HG03097 (cell line): ENCODE results near the gene CERS5.

Source experiments
- ATAC-seq: cut with Tn5 transposase; IDR thresholded peaks from one replicate; pipeline ENCODE4 v1.9.1; 2021; ENCODE audit not compliant: unreplicated experiment, low FRiP score

The CERS5 gene

DNA sequence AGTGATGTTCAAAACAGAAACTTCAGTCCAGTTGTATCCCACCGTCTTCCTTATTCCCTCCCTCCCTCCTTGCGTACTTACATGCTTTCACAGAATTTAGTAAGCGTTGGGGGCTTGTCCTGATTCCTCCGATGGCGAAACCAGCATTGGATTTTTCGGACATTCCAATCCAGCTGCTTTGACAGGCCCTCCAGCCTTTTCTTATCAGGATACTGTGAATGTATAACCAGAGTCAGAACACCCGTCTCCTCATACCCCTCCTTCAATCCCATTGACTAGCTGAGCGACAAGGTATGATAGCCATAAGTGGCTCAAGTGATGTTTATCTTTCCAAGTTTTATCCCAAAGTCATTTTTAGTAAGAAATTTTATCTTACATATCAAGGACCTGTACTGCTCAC, 24.2 kb downstream of the CERS5 start:
- ATAC-seq = no peak

DNA sequence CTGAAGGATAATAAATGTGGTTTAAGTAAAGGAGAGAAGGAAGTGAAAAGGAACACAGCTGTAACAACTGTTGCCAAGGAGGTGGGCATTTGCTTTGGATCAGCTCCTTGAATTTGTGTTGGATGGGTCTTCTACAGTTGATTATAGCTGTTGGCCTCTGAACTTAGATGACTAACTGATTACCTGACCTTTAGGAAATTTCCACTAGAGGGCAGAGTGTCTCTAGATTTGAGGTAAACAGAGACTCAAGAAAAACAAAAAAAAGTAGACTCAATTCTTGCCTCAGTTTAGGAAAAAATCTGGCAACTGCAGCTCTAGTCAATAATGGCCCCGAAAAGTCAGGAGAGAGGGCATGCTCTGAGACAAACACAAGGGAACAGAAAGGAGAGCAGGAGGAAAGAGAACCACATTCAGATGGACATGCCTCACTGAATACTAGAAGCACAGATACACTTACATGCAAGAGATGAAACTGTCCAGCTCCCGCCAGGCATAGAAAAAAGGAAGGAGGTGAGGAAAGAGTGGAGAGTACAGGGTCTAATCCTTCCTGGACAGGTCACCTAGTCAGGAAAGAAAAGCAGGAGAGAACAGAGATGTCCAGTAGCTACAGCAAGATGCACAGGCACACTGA, 34.5 kb downstream of the CERS5 start:
- ATAC-seq = no peak

DNA sequence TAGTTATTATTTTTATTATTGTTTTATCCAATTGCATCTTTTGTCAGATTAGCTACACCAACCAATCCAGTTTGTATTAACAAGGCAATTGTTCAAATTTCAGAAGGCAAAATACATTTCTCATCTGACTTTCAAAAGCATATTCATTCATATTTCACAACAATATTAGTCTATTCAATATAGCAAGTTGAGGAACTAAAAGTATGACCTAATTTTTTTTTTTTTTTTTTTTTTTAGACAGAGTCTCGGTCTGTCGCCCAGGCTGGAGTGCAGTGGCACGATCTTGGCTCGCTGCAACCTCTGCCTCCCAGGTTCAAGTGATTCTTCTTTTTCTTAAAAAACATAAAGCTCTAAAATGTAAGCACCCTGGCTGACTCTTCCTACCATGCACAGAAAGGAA, 37.9 kb downstream of the CERS5 start:
- ATAC-seq = no peak

DNA sequence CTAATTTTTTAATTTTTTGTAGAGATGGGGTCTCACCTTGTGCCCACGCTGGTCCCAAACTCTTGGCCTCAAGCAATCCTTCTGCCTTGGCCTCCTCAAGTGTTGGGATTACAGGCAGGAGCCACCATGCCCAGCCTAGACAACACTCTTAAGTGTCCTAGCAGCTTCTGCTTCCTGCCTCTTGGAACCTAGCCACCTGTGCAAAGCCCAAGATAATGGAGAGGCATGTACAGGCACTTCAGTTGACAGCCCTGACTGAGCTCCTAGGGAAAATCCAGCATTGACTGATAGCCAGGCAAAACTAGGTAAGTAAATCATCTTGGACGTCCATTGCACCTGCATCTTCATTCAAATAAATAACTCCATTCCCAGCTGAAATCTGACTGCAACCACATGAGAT, 39.6 kb downstream of the CERS5 start:
- no peak for ATAC-seq

DNA sequence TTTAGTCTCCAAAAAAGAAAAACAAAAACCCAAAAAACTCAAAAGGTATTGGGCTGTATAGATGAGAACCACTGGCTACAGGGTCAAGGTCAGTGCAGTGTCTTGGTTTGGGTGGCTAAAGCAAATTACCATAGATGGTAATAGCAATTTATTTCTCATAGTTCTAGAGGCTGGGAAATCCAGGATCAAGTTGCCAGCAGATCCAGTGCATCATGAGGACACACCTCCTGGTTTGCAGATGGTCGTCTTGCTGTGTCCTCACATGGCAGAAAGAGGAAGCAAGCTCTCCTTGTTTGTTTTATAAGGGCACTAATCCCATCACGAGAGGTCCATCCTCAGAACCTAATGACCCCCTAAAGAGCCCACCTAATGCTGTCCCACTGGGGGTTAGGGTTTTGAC, 44.0 kb downstream of the CERS5 start:
- no peak for ATAC-seq

DNA sequence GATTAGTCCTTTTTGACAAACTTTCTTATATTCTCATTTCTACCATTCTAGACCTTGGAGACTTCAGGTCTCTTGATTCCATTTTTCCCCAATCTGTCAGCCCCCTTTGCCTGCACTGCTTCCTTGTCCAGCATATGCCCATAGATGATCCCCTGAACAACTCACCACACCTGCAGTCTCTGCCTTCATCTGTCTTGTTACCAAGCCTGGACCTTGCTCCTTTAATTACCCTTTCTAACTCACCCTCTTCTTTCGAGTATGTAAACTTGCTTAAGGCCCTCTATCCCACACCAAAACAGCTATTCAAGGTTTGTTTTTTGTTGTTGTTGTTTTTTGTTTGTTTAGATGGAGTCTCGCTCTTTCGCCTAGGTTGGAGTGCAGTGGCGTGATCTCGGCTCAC, 45.5 kb downstream of the CERS5 start:
- ATAC-seq = no peak

DNA sequence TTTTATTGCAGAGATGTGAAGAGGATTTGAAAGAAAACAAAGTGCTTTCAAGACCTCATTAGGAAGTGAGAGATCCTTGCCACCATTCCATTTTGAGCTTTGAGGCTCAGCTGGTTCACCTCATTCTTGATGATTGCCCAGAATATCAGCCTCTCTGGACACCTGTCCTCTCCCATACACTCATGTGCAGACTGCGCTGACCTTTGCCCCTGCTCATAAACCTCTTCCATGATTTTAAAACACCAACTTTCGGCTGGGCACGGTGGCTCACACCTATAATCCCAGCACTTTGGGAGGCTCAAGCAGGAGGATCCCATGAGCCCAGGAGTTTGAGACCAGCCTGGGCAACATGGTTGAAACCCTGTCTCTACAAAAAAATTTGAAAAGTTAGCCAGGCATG, 46.2 kb downstream of the CERS5 start:
- ATAC-seq = no peak

DNA sequence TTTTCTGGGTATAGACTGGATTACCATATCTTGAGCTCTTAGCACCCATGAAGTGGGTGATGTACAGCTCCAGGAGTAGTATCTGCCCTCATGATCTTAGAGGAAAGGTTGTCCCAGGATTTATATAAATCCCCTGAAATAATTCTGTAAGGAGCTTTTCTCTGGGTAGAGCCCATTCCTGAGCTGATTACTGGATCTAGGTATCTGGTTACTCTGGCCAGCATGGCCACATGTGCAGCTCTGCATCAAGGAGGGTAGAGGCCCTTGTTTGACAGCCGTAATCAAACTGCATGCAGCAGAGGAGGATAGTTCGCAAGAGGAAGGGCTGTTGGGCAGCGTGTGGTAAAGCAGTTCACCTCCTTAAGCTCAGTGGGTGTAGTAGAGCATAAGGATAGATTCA, 46.6 kb downstream of the CERS5 start:
- no peak for ATAC-seq

DNA sequence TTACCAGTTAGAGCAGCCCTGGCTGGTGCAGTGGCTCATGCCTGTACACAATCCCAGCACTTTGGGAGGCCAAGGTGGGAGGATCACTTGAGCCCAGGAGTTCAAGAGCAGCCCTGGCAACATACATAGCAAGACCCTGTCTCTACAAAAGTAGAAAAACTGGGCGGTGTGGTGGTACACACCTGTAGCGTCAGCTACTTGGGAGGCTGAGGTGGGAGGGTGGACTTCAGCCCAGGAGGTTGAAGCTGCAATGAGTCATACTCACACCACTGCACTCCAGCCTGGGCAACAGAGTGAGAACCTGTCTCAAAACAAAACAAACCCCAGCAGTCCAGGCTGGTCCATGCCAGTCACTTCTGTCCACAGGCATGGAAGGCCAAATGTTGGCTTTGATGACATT, 47.8 kb downstream of the CERS5 start:
- no peak for ATAC-seq

DNA sequence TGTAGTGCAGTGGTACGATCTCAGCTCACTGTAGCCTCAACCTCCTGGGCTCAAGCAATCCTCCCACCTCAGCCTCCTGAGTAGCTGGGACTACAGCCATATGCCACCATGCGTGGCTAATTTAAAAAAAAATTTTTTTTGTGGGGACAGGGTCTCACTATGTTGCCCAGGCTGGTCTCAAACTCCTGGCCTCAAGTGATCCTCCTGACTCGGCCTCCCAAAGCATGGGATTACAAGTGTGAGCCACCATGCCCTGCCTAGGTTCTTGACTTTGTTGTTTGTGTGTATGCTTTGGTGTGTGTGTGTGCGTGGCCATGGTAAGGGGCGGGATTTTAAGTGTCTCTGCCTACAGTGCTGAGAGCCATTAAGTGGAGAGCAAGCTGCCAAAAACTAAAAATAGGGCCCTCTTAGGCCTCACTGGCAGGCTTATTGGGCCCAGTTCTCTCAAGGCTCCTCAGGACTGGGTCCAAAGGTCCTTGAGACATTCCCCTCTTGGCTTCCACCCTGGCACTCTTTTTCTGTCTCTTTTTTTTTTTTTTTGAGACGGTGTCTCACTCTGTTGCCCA, 50.0 kb downstream of the CERS5 start:
- no peak for ATAC-seq

DNA sequence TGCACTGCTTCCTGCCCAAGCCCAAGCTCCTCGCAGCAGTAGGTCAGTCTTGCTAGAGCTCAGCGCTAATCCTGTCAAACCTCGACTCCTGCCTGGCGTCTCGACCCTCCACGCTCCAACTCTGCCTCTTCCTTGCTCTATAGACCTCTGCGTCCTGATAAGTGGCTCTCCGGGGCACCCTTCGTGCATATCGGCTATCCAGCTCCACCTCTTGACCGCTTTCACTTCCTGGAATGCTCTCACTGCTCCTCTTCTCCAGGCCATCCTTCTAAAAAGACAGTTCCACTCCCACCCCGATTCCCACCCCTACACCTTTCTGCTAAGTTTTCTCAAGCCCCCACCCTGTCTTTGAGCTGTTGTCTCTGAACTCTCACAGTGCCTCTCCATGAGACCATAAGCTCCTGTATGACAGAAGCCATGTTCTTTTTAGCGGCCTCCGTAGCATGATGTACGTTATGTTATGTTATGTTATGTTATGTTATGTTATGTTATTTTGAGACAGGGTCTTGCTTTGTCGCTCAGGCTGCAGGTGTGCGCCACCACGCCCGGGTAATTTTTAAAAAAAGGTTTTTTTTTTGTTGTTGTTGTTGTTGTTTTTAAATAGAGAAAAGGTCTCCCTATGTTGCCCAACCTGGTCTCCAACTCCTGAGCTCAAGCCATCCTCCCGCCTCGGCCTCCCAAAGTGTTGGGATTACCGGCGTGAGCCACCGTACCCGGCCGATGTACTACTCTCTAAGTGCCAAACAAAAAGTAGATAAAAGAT, 54.5 kb downstream of the CERS5 start:
- ATAC-seq = no peak

DNA sequence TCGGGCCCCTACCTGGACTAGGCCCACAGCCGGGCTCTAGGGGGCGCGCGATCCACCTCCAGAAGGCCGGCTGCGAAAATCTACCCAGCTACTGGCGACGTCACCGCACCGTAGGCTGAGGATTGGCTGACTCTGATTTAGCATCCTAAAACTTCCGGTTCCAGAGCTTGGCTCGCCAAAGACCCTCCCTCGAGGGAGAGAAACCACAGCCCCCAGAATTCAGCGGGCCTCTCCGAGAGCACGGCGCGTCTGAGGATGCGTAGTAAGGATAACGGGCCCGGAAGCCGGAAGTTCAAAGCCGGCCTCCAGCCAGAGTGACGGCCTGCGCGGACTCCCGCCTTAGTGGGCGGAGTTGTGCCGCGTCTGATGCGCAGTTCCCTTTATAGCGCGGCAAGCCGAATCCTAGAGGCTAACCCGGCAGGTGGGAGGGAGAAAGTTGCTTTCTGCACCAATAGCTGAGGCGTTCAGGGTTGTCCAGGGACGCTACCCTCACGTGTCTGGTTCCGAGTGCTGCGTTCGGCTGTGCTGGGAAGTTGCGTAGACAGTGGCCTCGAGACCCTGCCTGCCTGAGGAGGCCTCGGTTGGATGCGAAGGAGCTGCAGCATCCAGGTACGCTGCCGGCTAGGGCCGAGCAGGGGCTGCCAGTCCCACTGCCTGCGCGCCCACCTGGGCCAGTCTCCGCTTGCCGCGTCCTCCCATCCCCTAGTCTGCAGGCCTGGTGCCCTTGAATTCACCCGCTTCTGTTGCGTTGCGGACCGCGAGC, 55.3 kb downstream of the CERS5 start, which contains the start of gene COX14:
TSS of gene COX14 (plus strand) at position 544 of the 763 bp plus-strand sequence. CDS start 7,808 bp downstream, outside the sequence.
- ATAC-seq = peak; percentile 77

DNA sequence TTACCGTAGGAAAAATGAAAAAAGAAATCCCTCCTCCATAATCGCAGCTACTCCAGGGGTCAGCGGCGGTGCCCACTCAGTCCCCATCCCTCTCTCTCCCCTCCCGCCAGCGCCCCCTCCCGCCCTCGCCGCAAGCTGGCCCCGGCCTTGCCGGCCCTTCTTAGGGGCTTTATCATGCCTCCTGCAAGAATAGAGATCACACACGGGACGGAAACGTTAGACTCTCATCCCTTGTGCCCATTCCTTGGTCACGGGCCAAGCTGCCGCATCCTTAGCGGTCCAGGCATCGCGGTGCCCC, 55.8 kb downstream of the CERS5 start:
- ATAC-seq = peak; percentile 1

DNA sequence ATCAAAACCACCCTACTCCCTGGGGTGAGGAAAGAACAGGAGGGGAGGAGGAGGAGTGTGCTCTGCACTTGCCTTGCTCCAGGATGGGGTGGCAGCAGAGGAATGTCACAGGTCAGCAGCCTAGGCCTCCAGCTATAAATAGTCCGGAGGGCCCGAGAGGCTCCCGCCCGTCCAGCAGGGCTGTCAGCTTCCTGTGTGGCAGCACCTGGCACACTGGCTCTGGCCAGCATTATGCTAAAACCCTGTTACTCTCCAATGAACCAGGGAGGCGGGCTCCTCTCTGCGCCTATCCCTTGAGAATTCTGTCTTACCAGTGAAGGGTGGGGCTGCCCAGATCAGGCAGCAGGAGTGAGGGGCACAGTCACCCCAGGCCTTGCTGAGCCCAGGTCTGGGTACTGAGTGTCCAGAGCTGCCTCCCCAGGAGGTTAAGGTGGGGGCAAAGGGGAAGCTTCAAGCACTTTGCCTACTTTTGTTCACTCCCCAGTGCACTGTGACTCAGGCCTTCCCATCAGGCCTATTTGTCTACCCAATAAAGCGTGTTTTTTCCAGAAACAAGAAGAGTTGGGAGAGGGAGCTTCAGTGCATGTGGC, 56.3 kb downstream of the CERS5 start:
- peak; percentile 30 for ATAC-seq

DNA sequence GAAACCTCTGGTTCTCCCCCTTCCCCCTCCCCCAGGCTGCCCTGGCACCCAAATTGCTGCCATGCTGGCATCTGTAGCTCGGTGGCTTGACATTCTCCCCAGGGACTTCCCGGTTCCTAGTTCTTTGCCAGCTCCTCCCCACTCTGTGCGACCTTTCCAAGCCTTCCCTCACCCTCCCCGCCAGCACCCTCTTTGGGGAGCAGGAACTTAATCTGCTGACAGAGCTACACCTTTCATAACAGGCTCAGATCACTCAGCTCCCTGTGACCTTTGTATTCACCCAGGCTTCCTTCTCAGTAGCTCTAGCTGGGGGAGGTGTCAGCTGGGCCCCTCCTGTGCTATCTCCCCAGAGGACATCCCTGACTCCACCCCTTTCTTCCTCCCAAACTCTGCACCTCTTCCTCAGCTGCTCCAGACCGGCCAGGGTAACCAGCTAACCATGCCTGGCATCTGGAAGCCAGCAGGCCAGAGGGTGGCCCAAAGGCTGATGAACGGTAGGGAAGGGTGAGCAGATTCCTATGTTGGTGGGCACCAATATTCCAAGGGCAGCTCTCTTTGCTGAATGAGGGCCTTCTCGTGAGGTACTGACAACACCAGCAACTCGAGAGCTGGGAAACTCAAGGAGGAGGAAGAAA, 56.9 kb downstream of the CERS5 start:
- no peak for ATAC-seq

DNA sequence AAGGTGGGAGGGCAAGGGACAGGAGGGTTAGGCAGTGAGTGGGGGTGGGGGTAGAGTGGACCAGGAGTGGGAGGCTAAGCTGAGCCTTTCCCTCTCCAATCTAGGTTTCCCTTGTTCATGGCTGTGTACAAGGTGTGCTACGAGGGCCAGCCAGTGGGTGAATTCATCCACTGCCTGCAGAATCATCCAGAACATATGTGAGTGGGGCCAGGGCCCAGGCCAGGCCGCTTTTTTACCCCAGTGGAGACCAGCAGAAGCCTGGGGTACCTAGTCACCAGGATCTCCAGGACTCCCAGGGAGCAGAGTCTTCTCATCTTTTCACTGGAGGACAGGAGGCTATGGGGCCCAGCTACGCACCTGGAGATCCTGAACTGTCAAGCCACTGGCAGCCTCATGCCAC, 57.9 kb downstream of the CERS5 start:
- ATAC-seq = no peak

DNA sequence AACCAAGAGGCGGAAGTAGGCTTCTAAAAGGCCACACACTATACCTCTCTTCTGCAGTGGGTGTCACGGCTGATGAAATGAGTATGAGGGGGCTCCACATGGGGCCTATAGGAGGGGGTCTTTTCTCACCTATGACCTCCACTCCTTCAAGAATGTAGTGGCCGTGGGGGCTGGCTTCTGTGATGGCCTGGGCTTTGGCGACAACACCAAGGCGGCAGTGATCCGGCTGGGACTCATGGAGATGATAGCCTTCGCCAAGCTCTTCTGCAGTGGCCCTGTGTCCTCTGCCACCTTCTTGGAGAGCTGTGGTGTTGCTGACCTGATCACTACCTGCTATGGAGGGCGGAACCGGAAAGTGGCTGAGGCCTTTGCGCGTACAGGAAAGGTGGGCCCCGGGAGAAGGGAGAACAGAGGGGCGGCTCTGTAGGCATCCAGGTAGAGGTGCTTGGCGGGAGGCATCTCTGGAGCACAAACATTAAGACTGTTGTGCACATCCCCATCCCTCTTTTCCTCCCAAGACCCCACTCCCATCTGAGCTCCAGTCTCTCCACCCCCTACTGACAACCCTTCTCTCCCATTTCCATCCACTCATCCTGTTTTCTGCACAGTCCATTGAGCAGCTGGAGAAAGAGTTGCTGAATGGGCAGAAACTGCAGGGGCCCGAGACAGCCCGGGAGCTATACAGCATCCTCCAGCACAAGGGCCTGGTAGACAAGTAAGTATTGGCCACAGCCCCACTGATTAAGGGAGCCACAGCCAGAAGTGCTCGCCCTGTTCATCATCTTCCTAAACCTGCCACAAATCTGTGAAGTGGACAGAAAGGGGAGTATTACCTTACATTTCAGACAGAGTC, 59.5 kb downstream of the CERS5 start:
- no peak for ATAC-seq

DNA sequence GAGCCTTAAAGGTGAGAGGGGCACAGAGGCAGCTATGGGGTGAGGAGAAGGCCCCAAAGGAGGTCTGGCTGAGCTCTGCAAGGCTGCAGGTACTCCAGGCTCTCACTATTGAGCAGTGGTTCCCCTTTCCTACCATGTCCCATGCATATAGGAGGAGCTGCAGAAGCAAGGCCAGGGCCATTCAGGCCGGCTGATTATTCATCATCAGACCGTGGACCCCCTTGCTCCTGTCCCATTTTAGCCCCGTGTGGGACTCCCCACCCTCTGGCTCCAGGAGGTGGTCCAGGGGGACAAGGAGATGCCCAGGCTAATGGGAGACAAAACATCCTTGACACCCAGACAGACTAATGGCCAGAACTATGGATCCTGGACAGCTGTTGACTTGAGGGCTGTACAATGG, 60.3 kb downstream of the CERS5 start:
- no peak for ATAC-seq

DNA sequence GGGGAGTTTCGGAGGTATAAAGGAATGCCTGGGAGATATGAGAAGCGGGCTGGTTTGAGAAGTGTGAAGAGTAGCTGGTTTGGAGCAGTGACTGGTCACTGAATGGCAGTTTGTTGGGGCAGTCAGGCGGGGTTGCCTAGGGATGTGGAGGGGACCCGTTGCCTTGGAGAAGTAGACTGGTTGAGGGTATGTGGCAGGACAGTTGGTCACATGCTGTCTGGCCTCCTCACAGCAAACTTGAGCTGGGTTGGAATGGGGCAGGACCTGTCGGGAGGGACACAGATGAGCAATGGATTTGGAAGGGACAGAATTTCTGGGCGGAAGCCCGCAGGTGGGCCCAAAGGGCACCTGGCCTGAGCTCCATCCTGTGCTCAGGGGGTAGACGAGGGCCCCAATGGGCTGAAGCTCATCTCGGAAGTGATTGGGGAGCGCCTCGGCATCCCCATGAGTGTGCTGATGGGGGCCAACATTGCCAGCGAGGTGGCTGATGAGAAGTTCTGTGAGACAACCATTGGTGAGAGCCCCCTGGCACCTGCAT, 61.2 kb downstream of the CERS5 start:
- ATAC-seq = no peak
